Prostate gland (tissue), 2 donors: ENCODE measurements around the gene TEX38.

ENCODE experiments used
- CTCF ChIP-seq, 4 experiments: fragments of 200-600 bp in 2 of 4; fragments of 450-650 bp in 2 of 4; sonication (generic) in 2 of 4; IDR thresholded peaks; 1 replicate in 3 of 4; 2 replicates in 1 of 4; pipeline ENCODE4 v1.5.1; 2016 to 2019; ENCODE audit warnings: antibody characterized with exemption in 4 of 4, mild to moderate bottlenecking in 2 of 4, moderate library complexity in 2 of 4
- POLR2AphosphoS5 ChIP-seq: sonication (generic); formaldehyde crosslinking; IDR thresholded peaks from one replicate; pipeline ENCODE4 v1.6.1; 2017; ENCODE audit warnings: antibody characterized with exemption

GRCh38 chr1:46656643-46657042 lies 15.0 kb upstream of the TEX38 start:
- no peak for TF ChIP-seq CTCF (IDR thresholded peaks at IDR 0.05)
- TF ChIP-seq POLR2AphosphoS5, result no peak
